Left renal pelvis (tissue), 4 donors: Measurements from ENCODE around the gene ZNF200. TPM values are rescaled to one million over a fixed set of nuclear protein-coding genes. Genes with fewer than 3 reads are reported as not detected.
"Not testable (repeated sequence)": the region's sequence is repeated elsewhere in the genome, so short reads cannot be mapped to it uniquely, and the experiment has no call there.

ENCODE experiments used
- DNase-seq, 4 donors: peaks; one replicate each; pipeline ENCODE4 v3.0.0-alpha.2; 2013; ENCODE audit warnings: low read depth in 4 of 4, low spot score in 3 of 4
- polyA plus RNA-seq, 4 donors: library from polyadenylated mRNA; unstranded; fragments of 120-200 nt; gene quantifications; one replicate each; pipeline ENCODE4 v1.2.1, GENCODE V29; 2013; ENCODE audit not compliant: insufficient read length in 4 of 4

ZNF200 gene
- polyA plus RNA-seq, 4 donors: 12.0 to 14.9 (median 13.5) TPM

GRCh38 chr16:3207086-3207953 lies 27.6 kb downstream of the ZNF200 start:
- DNase-seq: no peak

GRCh38 chr16:3205939-3206338 lies 29.0 kb downstream of the ZNF200 start:
- not testable (repeated sequence) for DNase-seq

GRCh38 chr16:3202903-3203539 lies 31.9 kb downstream of the ZNF200 start:
- no peak for DNase-seq

GRCh38 chr16:3198334-3199072 lies 36.5 kb downstream of the ZNF200 start:
- DNase-seq: no peak

- not testable (repeated sequence) for DNase-seq
Measured at GRCh38 chr16:3197694-3198333, 37.1 kb downstream of the ZNF200 start.

- no peak for DNase-seq
Measured at GRCh38 chr16:3195975-3196374, 39.0 kb downstream of the ZNF200 start.

GRCh38 chr16:3194792-3195191 lies 40.2 kb downstream of the ZNF200 start:
- DNase-seq: no peak

GRCh38 chr16:3193221-3194212 lies 41.4 kb downstream of the ZNF200 start:
- no peak for DNase-seq

- no peak for DNase-seq
Measured at GRCh38 chr16:3192476-3193019, 42.4 kb downstream of the ZNF200 start.

GRCh38 chr16:3190949-3191353 lies 44.0 kb downstream of the ZNF200 start:
- no peak for DNase-seq

GRCh38 chr16:3189869-3190268 lies 45.1 kb downstream of the ZNF200 start:
- no peak for DNase-seq

- DNase-seq: no peak
Measured at GRCh38 chr16:3188925-3189825, 45.8 kb downstream of the ZNF200 start.

GRCh38 chr16:3188675-3188924 lies 46.4 kb downstream of the ZNF200 start:
- DNase-seq: no peak

- DNase-seq: no peak
Measured at GRCh38 chr16:3187798-3188674, 46.9 kb downstream of the ZNF200 start, which contains the start of gene OR1F1. Gene OR1F1, plus strand, starts transcription at chr16:3188204.

GRCh38 chr16:3186946-3187690 lies 47.8 kb downstream of the ZNF200 start:
- no peak for DNase-seq

- no peak for DNase-seq
Measured at GRCh38 chr16:3183445-3184139, 51.4 kb downstream of the ZNF200 start.
